Activated CD4-positive, alpha-beta T cell treated with anti-CD3 and anti-CD28 coated beads, Interleukin-2, Interleukin-4, amounts not matched to agents 100 ng/mL and 50 ng/mL, durations not matched to agents 16 hours and 8 hours (primary cell): Measurements from ENCODE around the gene RNF114.

ENCODE experiments used
- DNase-seq: peaks from one replicate; pipeline ENCODE4 v3.0.0-alpha.2; 2020; ENCODE audit warnings: low spot score

RNF114 gene

GRCh38 chr20:49904440-49905214 lies 31.6 kb upstream of the RNF114 start:
- no peak for DNase-seq

- no peak for DNase-seq
Observed at GRCh38 chr20:49905415-49906091, 30.6 kb upstream of the RNF114 start.

DNA sequence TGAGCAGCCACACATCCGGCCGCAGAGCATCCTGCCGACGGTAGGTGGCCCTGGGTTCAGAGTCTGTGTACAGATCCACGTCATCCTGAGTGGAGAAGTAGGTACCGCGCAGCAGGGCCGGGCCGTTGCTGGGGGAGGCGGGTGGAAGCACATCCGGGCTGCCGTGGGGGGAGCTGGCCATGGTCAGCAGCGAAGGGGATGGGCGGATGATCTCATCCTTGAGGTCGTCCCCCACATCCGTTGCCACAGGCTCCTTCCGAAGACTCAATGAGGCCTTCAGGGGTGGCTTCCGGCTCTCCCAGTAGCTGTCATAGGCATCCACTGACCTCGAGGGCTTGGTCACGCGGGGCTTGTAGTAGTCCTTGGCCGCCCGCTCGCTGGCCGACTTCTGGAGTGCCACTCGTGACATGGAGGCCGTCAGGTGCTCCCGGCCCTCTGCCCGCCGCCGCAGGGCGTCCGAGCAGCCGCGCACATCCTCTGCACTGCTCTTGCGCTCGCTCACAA lies 30.0 kb upstream of the RNF114 start:
- DNase-seq = no peak

DNA sequence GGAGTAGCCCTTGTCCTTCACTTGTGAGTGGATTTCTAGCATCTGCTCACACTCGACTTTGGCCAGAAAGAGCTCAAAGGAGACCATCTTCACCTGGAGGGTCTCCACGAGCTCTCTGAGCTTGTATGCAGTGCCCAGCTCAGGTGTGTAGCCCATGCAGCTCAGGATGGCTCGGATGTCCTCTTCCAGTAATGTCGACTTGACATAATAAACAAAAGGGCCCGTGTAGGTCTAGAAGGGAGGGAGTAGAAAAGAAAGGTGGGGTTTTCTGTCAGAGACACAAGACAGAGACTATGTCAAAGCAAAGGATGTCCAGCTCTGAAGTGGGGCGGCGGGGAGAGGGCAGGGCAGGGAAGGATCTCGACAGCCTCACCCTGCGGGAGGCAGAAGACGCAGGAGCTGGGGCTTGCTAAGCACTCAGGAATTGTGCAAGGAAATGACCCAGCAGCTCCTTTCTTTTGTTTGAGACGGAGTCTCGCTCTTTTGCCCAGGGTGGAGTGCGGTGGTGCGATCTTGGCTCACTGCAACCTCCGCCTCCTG lies 29.5 kb upstream of the RNF114 start:
- no peak for DNase-seq

DNA sequence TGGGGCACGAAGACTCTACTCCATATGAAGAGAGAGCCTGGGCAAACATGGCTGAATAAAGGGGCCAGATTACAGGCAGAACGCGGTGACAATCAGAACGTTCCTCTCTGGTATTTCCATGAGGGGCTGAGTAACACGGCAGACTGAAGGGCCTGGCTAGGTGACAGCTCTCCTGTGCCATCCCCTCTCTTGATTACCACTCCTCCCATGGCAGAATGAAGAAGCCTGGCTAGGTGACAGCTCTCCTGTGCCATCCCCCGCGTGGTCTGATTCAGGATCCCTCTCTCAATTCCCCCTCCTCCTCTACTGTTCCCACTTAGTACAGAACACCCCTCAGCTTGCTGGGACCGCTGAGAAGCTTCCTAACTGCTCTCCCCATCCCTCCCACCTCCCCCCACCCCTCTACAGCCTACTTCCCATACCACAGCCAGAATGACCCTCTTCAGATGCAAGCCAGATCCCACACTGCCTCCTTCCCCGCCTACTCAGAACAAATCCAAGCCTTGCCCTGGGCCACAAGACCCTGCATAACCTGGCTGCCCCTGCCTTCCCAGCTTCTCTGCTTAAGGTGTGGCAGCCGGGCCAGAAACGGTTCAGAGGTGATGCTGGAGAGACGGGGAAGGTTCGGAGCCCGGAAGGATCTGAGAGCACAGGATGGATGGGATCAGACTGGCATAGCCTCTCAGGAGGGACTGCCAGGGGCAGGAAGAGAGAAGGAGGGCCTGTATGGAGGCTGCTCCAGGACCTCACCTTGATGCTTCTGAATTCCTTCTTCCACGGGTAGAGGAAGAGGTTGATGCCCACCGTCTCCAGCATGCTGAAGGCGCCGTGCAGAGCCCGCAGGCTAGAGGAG lies 28.6 kb upstream of the RNF114 start:
- no peak for DNase-seq

- DNase-seq = no peak
Observed at GRCh38 chr20:49908258-49908565, 28.0 kb upstream of the RNF114 start.

DNA sequence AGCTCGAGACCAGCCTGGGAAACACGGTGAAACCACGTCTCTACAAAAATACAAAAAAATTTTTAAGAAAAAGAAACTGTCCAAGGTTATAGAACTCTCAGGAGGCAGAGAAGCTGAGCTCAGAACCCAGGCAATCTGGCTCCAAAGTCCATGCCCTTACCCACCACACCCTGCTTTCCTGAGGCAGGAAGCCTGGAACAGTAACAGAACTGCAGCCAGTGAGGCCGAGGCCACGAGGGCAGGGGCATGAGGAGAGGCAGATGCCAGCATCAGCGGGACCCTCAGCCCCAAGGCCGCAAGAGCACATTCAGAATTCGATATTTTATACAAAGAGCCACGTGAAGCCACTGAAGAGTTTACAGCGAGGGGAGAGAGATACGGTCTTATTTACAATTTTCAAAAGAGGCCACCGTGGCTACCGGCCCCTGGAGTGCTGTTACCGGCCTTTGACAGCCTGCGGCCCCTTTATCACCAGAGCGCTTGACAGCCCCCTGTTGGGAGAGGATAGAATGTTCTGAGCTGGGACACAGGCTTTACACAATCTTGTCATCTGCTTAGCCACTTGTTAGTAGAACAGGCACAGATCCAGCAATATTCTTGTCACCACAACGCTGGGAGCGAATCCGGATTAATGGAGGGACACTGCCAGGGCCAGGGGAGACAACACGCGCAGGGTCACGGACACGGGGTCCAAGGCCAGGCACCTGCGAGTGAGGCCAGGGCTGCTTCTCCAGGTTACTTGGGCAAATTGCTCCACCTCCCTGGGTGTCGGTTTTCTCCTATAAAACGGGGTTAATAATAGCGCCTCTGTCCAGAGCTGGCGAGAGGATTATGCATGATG lies 26.5 kb upstream of the RNF114 start:
- DNase-seq = no peak

DNA sequence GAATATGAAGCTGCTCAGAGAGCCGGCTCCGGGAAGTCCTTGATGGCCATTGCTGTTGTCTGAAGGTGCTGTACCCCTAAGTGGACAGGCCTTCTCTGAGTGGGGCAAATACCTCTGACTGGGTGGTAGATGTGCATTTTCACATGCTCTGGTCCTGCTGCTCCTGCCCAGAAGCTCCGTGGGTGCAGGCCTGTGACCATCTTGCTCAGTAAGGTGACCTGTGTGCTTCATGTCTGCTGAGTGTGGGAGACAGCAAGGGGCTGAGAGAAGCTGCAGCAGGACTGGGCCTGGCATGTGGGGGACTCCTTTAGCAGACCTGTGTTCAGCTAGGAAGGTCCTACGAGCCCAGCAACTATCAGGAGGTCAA lies 25.9 kb upstream of the RNF114 start:
- DNase-seq = no peak

DNA sequence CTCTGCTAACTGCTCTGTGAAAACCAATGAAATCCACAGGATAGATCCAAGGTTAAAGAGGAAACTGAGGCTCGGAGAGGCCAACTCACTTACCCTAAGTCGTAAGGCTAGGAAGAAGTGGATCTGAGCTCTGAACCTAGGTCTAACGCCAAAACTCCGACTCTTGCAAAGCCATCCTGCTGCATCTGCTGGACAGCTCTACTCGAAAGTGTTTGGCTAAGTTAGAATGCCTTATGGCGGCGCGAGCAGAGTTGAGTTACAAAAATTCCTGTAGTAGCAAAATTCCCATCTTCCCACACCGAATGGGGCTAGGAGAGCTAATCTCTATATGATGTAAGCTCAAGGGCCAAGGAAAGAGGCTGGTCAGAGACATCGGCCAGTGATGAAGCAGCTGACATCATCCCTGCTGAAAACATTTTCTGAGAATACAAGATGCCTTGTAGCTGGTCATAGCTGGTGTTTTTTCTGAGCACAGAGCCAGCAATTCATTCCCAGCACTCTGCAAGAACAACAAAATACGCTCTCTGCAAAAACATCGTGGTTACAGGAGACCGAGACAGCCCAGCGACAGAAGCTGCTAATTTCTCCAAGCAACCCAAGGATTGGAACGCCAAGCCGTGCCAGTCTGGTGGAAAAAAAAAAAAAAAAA lies 22.7 kb upstream of the RNF114 start:
- no peak for DNase-seq

GRCh38 chr20:49914310-49915117 lies 21.7 kb upstream of the RNF114 start:
- DNase-seq = no peak

DNA sequence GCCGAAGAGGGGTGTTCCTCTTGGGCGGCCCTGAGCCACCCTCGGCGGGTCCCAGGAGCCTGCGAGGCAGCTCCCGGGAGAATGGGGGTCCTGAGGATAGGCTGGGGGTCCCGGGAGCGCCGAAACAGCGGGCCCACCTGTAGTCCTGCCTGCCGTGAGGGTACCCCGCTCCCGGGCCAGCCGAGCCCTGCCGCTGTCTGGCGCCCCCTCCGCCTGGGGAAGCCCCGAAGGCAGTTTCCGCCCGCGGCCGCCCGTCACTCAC lies 21.1 kb upstream of the RNF114 start:
- no peak for DNase-seq

GRCh38 chr20:49915380-49916145 lies 20.6 kb upstream of the RNF114 start, which contains the start of gene SPATA2:
TSS of gene SPATA2 (minus strand) at chr20:49915529. CDS start at chr20:49908490, 7,039 bp downstream.
- peak; percentile 95 for DNase-seq

DNA sequence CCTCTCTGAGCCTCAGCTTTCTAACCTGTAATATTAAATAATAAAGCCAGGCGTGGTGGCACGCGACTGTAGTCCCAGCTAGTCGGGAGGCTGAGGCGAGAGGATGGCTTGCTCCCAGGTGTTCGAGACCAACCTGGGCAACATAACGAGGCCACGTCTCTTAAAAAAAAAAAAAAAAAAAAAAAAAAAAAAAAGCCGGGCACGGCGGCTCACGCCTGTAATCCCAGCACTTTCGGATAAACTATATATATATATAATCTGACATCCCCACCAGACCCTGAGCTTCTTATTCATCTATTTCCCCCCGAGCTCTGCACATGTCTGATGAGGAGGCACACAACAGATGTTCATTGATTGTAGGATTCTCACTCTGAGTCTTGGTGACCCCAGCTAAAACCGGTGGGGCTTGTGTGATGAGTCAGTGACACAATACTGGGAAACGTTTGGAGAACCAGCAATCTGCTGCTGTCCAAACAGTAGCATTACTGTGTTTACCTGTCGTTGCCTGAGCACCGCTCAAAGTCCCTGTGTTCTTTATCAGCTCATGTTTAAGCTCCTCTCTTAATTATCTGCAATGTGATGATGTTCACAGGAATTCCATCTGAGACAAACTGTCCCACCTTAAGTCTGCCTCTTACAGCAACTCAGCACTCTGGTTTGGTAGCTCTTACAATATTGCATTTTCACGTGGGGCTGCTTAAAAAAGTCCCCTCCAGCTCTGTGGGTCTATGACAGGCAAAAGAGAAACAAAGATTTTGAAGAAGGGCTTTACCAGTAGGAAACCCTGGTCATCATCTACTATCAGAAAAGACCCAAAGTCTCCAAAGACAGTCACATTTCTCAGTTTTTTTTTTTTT lies 19.8 kb upstream of the RNF114 start:
- DNase-seq = peak; percentile 77

DNA sequence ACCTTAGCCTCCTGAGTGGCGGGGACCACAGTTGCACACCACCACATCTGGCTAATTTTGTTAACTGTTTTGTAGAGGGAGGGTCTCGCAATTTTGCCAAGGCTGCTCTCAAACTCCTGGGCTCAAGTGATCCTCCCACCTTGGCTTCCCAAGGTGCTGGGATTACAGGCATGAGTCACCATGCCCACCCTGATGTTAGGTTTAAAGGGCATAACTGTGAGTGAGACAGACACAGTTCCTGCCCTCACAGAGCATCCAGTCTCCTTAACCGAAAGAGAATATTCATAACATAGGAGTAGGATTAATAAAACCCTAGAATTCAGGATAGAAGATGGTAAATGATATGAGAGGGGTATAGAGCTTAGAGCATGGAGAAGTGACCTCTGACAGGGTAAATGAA lies 17.8 kb upstream of the RNF114 start:
- no peak for DNase-seq

DNA sequence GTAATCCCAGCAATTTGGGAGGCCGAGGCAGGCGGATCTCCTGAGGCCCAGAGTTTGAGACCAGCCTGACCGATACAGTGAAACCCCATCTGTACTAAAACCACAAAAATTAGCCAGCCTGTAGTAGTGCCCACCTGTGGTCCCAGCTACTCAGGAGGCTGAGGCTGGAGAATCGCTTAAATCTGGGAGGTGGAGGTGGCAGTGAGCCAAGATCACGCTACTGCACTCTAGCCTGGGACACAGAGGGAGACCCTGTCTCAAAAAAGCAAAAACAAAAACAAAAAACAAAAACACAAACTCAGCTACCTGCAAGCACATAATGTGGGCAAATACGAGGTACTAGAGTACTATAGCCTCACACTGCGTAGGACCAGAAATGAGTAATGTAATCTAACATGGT lies 17.2 kb upstream of the RNF114 start:
- no peak for DNase-seq

GRCh38 chr20:49919461-49919860 lies 16.7 kb upstream of the RNF114 start:
- DNase-seq = no peak

DNA sequence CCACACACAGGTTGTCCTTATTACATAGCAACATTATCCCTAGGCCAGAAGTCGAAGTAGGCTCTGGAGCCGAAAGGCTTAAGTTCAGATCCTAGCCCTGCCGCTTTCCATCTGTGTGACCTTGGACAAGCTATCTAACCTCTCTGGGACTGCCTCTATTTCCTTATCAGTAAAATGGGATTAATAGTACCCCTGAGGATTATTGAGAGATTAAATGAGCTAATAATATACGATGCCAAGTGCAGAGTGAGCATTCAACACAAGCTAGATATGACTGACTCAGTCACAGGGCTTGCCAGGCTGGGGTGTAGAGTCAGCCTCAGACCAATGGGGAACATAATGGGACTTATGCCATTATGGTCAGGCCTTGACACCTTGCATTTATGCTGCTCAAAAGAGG lies 11.9 kb upstream of the RNF114 start:
- DNase-seq = no peak

DNA sequence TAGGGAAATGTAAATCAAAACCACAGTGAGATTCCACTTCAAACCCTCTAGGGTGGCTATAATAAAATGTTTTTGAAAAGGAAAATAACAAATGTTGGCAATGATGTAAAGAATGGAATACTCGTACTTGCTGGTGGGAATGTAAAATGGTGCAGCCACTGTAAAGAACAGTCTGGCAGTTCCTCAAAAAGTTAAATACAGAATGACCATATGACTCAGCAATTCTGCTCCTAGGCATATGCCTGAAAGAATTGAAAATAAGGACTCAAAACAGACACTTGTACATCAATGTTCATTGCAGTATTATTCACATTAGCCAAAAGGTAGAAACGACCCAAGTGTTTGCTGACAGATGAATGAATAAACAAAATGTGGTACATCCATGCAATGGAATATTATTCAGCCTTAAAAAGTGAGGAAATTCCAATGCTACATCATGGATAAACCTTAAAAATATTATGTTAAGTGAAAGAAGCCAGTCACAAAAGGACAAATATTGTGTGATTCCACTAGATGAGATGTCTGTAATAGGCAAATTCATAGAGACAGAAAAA lies 10.2 kb upstream of the RNF114 start:
- DNase-seq = no peak
